ENCODE results near the gene PRPH.
"Not testable (repeated sequence)": the region's sequence is repeated elsewhere in the genome, so short reads cannot be mapped to it uniquely, and the experiment has no call there.

The PRPH gene

GRCh38 chr12:49296034-49296835, 1.3 kb downstream of the PRPH start:
- peaks cover 12% of the 10 kb centered on the region for H3K4me1 ChIP-seq (ENCODE audit: control insufficient read depth, insufficient read depth, low read length)
- H3K4me3 ChIP-seq (ENCODE audit: low read depth, low read length): peak overlapping the region; percentile 59
- peaks cover 78% of the 10 kb centered on the region for H3K27me3 ChIP-seq (ENCODE audit: control insufficient read depth, insufficient read depth, low read length)
- H3K9ac ChIP-seq (ENCODE audit: low read depth, low read length): no peak overlapping the region
- no peaks in the 10 kb centered on the region for H3K36me3 ChIP-seq (ENCODE audit: control insufficient read depth, insufficient read depth, low read length)
- H3K9me3 ChIP-seq (ENCODE audit: control insufficient read depth, insufficient read depth, low read length): no peaks in the 10 kb centered on the region

- H3K4me1 ChIP-seq (ENCODE audit: control insufficient read depth, insufficient read depth, low read length): peaks cover 12% of the 10 kb centered on the region
- H3K9ac ChIP-seq (ENCODE audit: low read depth, low read length): no peak overlapping the region
- no peaks in the 10 kb centered on the region for H3K9me3 ChIP-seq (ENCODE audit: control insufficient read depth, insufficient read depth, low read length)
- peaks cover 71% of the 10 kb centered on the region for H3K27me3 ChIP-seq (ENCODE audit: control insufficient read depth, insufficient read depth, low read length)
- H3K36me3 ChIP-seq (ENCODE audit: control insufficient read depth, insufficient read depth, low read length): no peaks in the 10 kb centered on the region
- peak overlapping the region; percentile 59 for H3K4me3 ChIP-seq (ENCODE audit: low read depth, low read length)
These were observed 2.1 kb downstream of the PRPH start for GRCh38 chr12:49296836-49297694.

GRCh38 chr12:49297695-49298060, 2.7 kb downstream of the PRPH start:
- Histone ChIP-seq H3K4me3 (ENCODE audit: low read depth, low read length) (peak overlapping the region; percentile 36), H3K9ac (ENCODE audit: low read depth, low read length) (no peak overlapping the region), H3K36me3 (ENCODE audit: control insufficient read depth, insufficient read depth, low read length) (no peaks in the 10 kb centered on the region), H3K27me3 (ENCODE audit: control insufficient read depth, insufficient read depth, low read length) (peaks cover 65% of the 10 kb centered on the region), H3K9me3 (ENCODE audit: control insufficient read depth, insufficient read depth, low read length) (no peaks in the 10 kb centered on the region), H3K4me1 (ENCODE audit: control insufficient read depth, insufficient read depth, low read length) (peaks cover 12% of the 10 kb centered on the region)

GRCh38 chr12:49298160-49298559, 3.2 kb downstream of the PRPH start:
- Histone ChIP-seq H3K27me3 (ENCODE audit: control insufficient read depth, insufficient read depth, low read length) (peaks cover 65% of the 10 kb centered on the region), H3K9ac (ENCODE audit: low read depth, low read length) (no peak overlapping the region), H3K4me3 (ENCODE audit: low read depth, low read length) (no peak overlapping the region), H3K36me3 (ENCODE audit: control insufficient read depth, insufficient read depth, low read length) (no peaks in the 10 kb centered on the region), H3K9me3 (ENCODE audit: control insufficient read depth, insufficient read depth, low read length) (no peaks in the 10 kb centered on the region), H3K4me1 (ENCODE audit: control insufficient read depth, insufficient read depth, low read length) (peaks cover 9% of the 10 kb centered on the region)

GRCh38 chr12:49301760-49302159, 6.8 kb downstream of the PRPH start:
- peaks cover 1% of the 10 kb centered on the region for H3K4me1 ChIP-seq (ENCODE audit: control insufficient read depth, insufficient read depth, low read length)
- H3K9me3 ChIP-seq (ENCODE audit: control insufficient read depth, insufficient read depth, low read length): no peaks in the 10 kb centered on the region
- H3K9ac ChIP-seq (ENCODE audit: low read depth, low read length): no peak overlapping the region
- H3K27me3 ChIP-seq (ENCODE audit: control insufficient read depth, insufficient read depth, low read length): peaks cover 37% of the 10 kb centered on the region
- no peak overlapping the region for H3K4me3 ChIP-seq (ENCODE audit: low read depth, low read length)
- no peaks in the 10 kb centered on the region for H3K36me3 ChIP-seq (ENCODE audit: control insufficient read depth, insufficient read depth, low read length)

- Histone ChIP-seq H3K4me1 (ENCODE audit: control insufficient read depth, insufficient read depth, low read length) (no peaks in the 10 kb centered on the region), H3K9me3 (ENCODE audit: control insufficient read depth, insufficient read depth, low read length) (no peaks in the 10 kb centered on the region), H3K27me3 (ENCODE audit: control insufficient read depth, insufficient read depth, low read length) (peaks cover 16% of the 10 kb centered on the region), H3K36me3 (ENCODE audit: control insufficient read depth, insufficient read depth, low read length) (no peaks in the 10 kb centered on the region), H3K4me3 (ENCODE audit: low read depth, low read length) (no peak overlapping the region), H3K9ac (ENCODE audit: low read depth, low read length) (no peak overlapping the region)
These were observed 9.2 kb downstream of the PRPH start for GRCh38 chr12:49304161-49304560.

- H3K36me3 ChIP-seq (ENCODE audit: control insufficient read depth, insufficient read depth, low read length): no peaks in the 10 kb centered on the region
- H3K9ac ChIP-seq (ENCODE audit: low read depth, low read length): no peak overlapping the region
- H3K4me3 ChIP-seq (ENCODE audit: low read depth, low read length): no peak overlapping the region
- peaks cover 16% of the 10 kb centered on the region for H3K27me3 ChIP-seq (ENCODE audit: control insufficient read depth, insufficient read depth, low read length)
- H3K4me1 ChIP-seq (ENCODE audit: control insufficient read depth, insufficient read depth, low read length): no peaks in the 10 kb centered on the region
- no peaks in the 10 kb centered on the region for H3K9me3 ChIP-seq (ENCODE audit: control insufficient read depth, insufficient read depth, low read length)
These were observed 11.0 kb downstream of the PRPH start for GRCh38 chr12:49305762-49306510.

GRCh38 chr12:49309386-49309785, 14.4 kb downstream of the PRPH start:
- H3K27me3 ChIP-seq (ENCODE audit: control insufficient read depth, insufficient read depth, low read length): peaks cover 6% of the 10 kb centered on the region
- no peak overlapping the region for H3K9ac ChIP-seq (ENCODE audit: low read depth, low read length)
- no peak overlapping the region for H3K4me3 ChIP-seq (ENCODE audit: low read depth, low read length)
- H3K4me1 ChIP-seq (ENCODE audit: control insufficient read depth, insufficient read depth, low read length): no peaks in the 10 kb centered on the region
- no peaks in the 10 kb centered on the region for H3K9me3 ChIP-seq (ENCODE audit: control insufficient read depth, insufficient read depth, low read length)
- H3K36me3 ChIP-seq (ENCODE audit: control insufficient read depth, insufficient read depth, low read length): no peaks in the 10 kb centered on the region

GRCh38 chr12:49310451-49311000, 15.6 kb downstream of the PRPH start:
- H3K9me3 ChIP-seq (ENCODE audit: control insufficient read depth, insufficient read depth, low read length); H3K9ac ChIP-seq (ENCODE audit: low read depth, low read length); H3K4me3 ChIP-seq (ENCODE audit: low read depth, low read length); H3K4me1 ChIP-seq (ENCODE audit: control insufficient read depth, insufficient read depth, low read length); H3K27me3 ChIP-seq (ENCODE audit: control insufficient read depth, insufficient read depth, low read length); H3K36me3 ChIP-seq (ENCODE audit: control insufficient read depth, insufficient read depth, low read length): not testable (repeated sequence)

GRCh38 chr12:49314811-49315210, 19.9 kb downstream of the PRPH start:
- Histone ChIP-seq H3K4me1 (ENCODE audit: control insufficient read depth, insufficient read depth, low read length) (no peaks in the 10 kb centered on the region), H3K27me3 (ENCODE audit: control insufficient read depth, insufficient read depth, low read length) (peaks cover 4% of the 10 kb centered on the region), H3K9ac (ENCODE audit: low read depth, low read length) (no peak overlapping the region), H3K9me3 (ENCODE audit: control insufficient read depth, insufficient read depth, low read length) (no peaks in the 10 kb centered on the region), H3K36me3 (ENCODE audit: control insufficient read depth, insufficient read depth, low read length) (no peaks in the 10 kb centered on the region), H3K4me3 (ENCODE audit: low read depth, low read length) (no peak overlapping the region)

GRCh38 chr12:49317118-49317517, 22.2 kb downstream of the PRPH start:
- not testable (repeated sequence) for H3K27me3 ChIP-seq (ENCODE audit: control insufficient read depth, insufficient read depth, low read length); H3K9me3 ChIP-seq (ENCODE audit: control insufficient read depth, insufficient read depth, low read length); H3K4me3 ChIP-seq (ENCODE audit: low read depth, low read length); H3K4me1 ChIP-seq (ENCODE audit: control insufficient read depth, insufficient read depth, low read length); H3K9ac ChIP-seq (ENCODE audit: low read depth, low read length); H3K36me3 ChIP-seq (ENCODE audit: control insufficient read depth, insufficient read depth, low read length)

Data from iPS-15b (cell line).